CD4-positive, alpha-beta T cell treated with Interleukin-12 subunit alpha and Interleukin-12 subunit beta, for 1 hour (primary cell): ENCODE measurements around the gene RGS16.

Source experiments
- DNase-seq: peaks from one replicate; pipeline ENCODE4 v3.0.0-alpha.2; 2020

The RGS16 gene

GRCh38 chr1:182570611-182570970, 33.6 kb downstream of the RGS16 start:
- no peak for DNase-seq

GRCh38 chr1:182569939-182570610, 34.1 kb downstream of the RGS16 start:
- DNase-seq = no peak

- DNase-seq = no peak
These were observed 35.4 kb downstream of the RGS16 start for GRCh38 chr1:182568647-182569284.

GRCh38 chr1:182567629-182568028, 36.6 kb downstream of the RGS16 start:
- no peak for DNase-seq

GRCh38 chr1:182565537-182565936, 38.7 kb downstream of the RGS16 start:
- DNase-seq = no peak

- no peak for DNase-seq
These were observed 39.7 kb downstream of the RGS16 start for GRCh38 chr1:182564406-182565004.

GRCh38 chr1:182563095-182563494, 41.1 kb downstream of the RGS16 start:
- no peak for DNase-seq

- no peak for DNase-seq
These were observed 42.7 kb downstream of the RGS16 start for GRCh38 chr1:182561456-182561855.

GRCh38 chr1:182560392-182560984, 43.7 kb downstream of the RGS16 start:
- no peak for DNase-seq

GRCh38 chr1:182556279-182556678, 47.9 kb downstream of the RGS16 start:
- DNase-seq = no peak

GRCh38 chr1:182555493-182555892, 48.7 kb downstream of the RGS16 start:
- no peak for DNase-seq

- no peak for DNase-seq
These were observed 51.7 kb downstream of the RGS16 start for GRCh38 chr1:182552527-182552926.

GRCh38 chr1:182549811-182550210, 54.4 kb downstream of the RGS16 start:
- no peak for DNase-seq

- no peak for DNase-seq
These were observed 54.8 kb downstream of the RGS16 start for GRCh38 chr1:182549346-182549745.
